Measurements from ENCODE around the gene FRZB. TPM values are rescaled to one million over a fixed set of nuclear protein-coding genes. Genes with fewer than 3 reads are reported as not detected.

The FRZB gene
- not detected in 2 replicates for total RNA-seq

DNA sequence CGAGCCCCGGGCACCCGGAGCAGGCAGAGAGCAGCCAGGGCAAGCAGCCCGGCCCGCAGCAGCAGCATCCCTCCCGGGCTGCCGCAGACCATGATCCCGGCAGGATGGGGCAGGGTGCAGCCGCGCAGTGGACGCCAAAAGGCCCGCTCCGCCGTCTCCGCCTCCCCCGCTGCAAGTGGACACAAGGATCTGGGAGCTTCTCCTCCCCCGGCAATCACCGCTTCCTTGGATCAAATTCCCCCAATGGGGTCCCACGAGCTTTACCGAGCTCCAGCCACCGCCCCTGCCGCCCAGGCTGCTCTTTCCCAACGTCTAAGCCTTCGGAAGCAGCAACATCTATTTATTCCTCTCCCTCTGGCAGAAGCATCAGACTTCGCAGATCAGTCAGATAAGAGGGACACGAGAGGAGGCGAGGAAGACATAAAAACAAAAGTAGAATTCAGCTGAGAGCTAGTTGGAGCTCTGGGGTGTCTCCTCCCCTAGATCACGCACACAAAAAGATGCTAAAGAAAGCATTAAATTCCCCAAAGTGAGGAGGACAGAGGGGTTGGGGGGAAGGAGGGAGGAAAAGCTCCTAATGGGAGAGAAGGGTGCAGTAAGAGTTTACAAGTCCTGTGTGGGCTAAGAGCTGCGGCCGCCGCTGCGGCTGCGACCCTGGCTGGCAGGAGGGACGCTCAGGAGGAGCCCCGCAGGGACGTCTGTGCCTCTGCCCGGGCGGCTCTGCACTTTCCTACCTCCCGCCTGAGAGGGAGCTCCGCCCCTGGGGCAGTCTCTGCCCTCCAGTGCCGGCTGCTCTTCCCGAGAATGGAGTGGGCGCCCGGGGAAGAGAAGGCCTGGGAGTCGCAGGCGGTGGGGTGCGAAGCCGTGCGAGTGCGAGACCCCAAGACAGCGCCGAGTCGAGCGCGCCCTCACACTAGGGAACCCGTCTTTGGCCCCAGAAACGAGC, at the start of gene FRZB:
Gene FRZB, minus strand, starts transcription at position 177 of the 946 bp plus-strand sequence. Its CDS starts 85 bp downstream, at position 92.

Other genes starting within 250 kb of the FRZB start
- gene DNAJC10, start 150.4 kb downstream of the FRZB start, total RNA-seq, result 152 and 160 TPM in 2 replicates
- 117 and 151 TPM in 2 replicates for gene NCKAP1, start 171.8 kb upstream of the FRZB start, total RNA-seq
- gene DUSP19, start 212.1 kb upstream of the FRZB start, total RNA-seq, result 1.6 and 3.3 TPM in 2 replicates

Measured in endothelial cell of coronary artery (primary cell).